AG08395 (cell line): ENCODE measurements around the gene RPAP2.

Experiments
- DNase-seq: peaks from one replicate; pipeline ENCODE4 v3.0.0; 2012; ENCODE audit warnings: mixed read lengths, low spot score

The RPAP2 gene

DNA sequence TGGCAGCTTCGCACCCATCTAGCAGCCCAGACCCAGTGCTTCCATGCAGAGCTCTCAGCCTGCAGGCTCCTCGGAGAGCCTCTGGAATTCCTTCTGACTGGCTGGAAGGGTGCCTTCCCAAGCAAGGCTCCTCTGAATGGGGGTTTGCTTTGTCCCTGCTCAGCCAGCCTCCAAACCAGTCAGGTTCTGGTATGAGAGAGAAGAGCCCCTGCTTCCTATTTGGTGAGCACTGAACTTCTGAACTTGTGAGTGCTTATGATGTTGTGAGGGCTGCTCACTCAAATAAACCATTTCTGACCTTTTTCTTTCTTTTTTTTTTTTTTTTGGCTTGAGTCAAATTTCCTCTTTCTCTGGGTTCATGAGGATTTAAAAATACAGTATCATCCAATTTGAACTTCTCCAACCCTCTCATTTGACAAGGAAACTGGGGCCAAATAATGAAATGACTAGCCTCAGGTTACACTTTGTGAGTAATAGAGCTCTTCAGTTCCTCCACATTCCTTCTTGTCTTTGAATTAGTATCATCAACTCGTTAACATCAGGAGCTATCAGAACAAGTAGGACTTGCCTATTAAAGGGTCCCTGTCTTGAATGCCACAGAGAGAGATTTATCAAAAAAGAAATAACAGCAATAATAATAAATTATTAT, 148.3 kb downstream of the RPAP2 start:
- no peak for DNase-seq

- no peak for DNase-seq
Observed at GRCh38 chr1:92447976-92448375, 149.1 kb downstream of the RPAP2 start.
